Activated T-helper 2 cell treated with anti-CD3 and anti-CD28 coated beads, Interferon-gamma antibody, Interleukin-2, Interleukin-4, amounts not matched to agents 10 μg/mL and 5 μg/mL and 100 μg/mL, durations not matched to agents 14 hours and 24 hours and 36 hours (primary cell): ENCODE results near the gene KCNV2. TPM values are rescaled to one million over a fixed set of nuclear protein-coding genes. Genes with fewer than 3 reads are reported as not detected.

Experiments
- DNase-seq: peaks from one replicate; pipeline ENCODE4 v3.0.0; 2021; ENCODE audit warnings: low spot score
- H3K27ac Mint-ChIP-seq: one replicate; pipeline ENCODE4 v1.8.0; 2021; ENCODE audit warnings: mixed read lengths
- H3K27me3 Mint-ChIP-seq: one replicate; pipeline ENCODE4 v1.8.0; 2021; ENCODE audit warnings: low read depth, mixed read lengths
- H3K36me3 Mint-ChIP-seq: one replicate; pipeline ENCODE4 v1.8.0; 2021; ENCODE audit warnings: low read depth, mixed read lengths
- H3K4me1 Mint-ChIP-seq: one replicate; pipeline ENCODE4 v1.8.0; 2021; ENCODE audit warnings: low read depth, mixed read lengths
- H3K4me3 Mint-ChIP-seq: one replicate; pipeline ENCODE4 v1.8.0; 2021; ENCODE audit warnings: low read depth, mild to moderate bottlenecking, moderate library complexity, mixed read lengths
- H3K9me3 Mint-ChIP-seq: one replicate; pipeline ENCODE4 v1.8.0; 2021; ENCODE audit warnings: mixed read lengths
- intact Hi-C: fragments of 100-400 bp; cut with micrococcal nuclease; formaldehyde crosslinking; loops from one replicate; pipeline ENCODE4 v1.15.1; 2023
- total RNA-seq: library from RNA; stranded (reverse); gene quantifications from 2 replicates; pipeline ENCODE4 v1.2.3, GENCODE V29; 2022

Gene KCNV2
- total RNA-seq, 1 donor from 2014 or later: not detected

DNA sequence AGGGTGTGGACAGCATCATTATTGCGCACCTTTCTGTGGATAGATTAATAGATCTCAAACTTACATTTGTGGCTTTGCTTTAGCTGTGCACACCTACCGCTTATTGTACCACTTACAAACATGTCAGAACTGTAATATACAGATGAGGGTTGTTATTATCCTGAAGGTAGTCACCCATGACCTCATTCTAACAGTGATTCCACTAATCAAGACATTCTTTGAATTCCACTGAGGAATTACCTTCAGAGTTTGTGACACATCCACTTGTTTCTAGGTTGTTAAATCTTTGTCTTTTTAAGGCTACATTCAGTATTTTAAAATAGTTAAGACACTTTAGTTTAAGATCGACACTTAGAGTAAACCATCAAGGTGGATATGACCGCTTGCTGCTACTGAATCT is 7.8 kb downstream of the KCNV2 start:
- Mint-ChIP-seq H3K4me3 (no peak overlapping the region), H3K4me1 (peaks cover 9% of the 10 kb centered on the region), H3K36me3 (no peaks in the 10 kb centered on the region), H3K27me3 (no peaks in the 10 kb centered on the region), H3K9me3 (no peaks in the 10 kb centered on the region), H3K27ac (no peak overlapping the region)
- no peak for DNase-seq
- intact Hi-C loops: loop anchor here (5.0 to 10.0 kb wide), 4 partner anchors 260 to 850 kb away; no protein-coding TSS in a partner anchor

DNA sequence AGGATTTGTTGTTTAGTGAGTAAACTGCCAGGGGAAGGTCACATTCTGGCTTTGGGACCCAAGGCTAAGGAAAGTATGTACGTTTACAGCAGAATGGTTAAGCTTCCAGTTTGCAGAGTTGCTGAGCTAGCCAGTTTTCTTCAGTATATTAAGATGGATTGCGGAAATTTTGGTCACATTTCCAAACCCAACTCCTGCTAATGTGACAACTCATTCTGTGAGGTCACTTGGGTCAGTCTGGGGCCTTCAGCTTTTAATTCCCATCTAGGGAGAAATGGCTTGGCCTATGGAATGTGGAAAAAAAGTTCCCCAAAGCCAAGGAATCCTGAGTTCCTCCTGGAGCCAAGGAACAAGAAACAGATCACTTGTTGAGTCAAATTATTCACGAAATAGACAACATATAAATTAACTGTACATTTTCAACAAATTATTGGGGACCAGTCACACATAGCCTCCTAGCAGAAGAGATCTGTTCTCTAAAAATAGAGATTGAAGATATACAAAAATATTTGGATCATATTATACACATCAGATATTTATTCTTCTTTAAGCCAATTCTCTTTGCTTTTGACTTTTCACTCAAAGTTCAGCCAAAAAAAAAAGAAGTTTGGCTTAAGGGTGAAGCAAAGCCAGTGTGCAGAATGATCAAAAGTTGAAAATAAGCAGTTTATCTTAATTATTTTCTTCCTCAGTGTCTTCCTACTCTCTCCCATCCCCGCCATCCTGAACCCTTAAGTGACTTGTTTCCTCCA is 8.8 kb downstream of the KCNV2 start:
- intact Hi-C loops: loop anchor here (5.0 to 10.0 kb wide), 4 partner anchors 261 to 851 kb away; no protein-coding TSS in a partner anchor
- Mint-ChIP-seq H3K4me1 (peaks cover 9% of the 10 kb centered on the region), H3K36me3 (no peaks in the 10 kb centered on the region), H3K27me3 (no peaks in the 10 kb centered on the region), H3K4me3 (no peak overlapping the region), H3K27ac (no peak overlapping the region), H3K9me3 (no peaks in the 10 kb centered on the region)
- no peak for DNase-seq

DNA sequence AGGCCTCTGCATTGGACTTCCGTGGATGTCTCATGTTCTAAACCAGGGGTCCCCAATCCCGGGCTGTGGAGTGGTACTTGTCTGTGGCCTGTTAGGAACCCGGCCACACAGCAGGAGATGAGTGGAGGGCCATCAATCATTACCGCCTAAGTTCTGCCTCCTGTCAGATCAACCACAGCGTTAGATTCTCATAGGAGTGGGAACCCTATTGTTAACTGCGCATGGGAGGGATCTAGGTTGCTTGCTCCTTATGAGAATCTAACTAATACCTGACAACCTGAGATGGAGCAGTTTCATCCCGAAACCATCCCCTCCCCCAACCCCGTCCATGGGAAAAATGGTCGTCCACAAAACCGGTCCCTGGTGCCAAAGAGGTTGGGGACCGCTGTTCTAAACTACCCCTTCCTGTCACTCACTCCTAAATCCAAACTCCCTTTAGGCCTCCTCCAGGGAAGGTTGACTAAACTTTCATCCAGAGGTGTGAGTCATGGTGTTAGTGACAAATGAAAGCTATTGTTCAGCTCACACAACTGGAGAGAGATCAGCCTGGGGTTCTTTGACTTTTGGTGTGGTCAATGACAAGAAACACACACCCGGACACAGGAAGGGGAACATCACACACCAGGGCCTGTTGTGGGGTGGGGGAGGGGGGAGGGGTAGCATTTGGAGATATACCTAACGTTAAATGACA is 9.5 kb downstream of the KCNV2 start:
- H3K36me3 Mint-ChIP-seq: no peaks in the 10 kb centered on the region

DNA sequence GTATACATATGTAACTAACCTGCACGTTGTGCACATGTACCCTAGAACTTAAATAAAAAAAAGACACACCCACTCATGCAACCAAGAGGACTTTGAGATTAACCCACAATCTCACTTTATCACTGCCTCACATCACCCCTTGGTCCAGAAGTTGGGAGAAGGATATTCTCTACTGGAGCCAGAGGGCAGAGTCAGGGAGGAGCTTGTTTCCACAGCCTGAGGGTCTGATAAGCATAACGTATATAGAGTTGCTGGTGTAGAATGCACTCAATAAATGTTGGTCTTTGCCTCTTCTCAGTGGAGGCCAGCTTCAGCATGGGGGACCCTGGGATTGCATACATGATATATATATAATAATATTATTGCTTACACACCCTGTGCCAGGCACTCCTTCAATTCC is 10.1 kb downstream of the KCNV2 start:
- intact Hi-C loops: loop anchor here (5.0 to 10.0 kb wide), 4 partner anchors 263 to 853 kb away; no protein-coding TSS in a partner anchor
- H3K9me3 Mint-ChIP-seq: no peaks in the 10 kb centered on the region
- H3K36me3 Mint-ChIP-seq: no peaks in the 10 kb centered on the region
- H3K4me3 Mint-ChIP-seq: no peak overlapping the region
- peaks cover 9% of the 10 kb centered on the region for H3K4me1 Mint-ChIP-seq
- H3K27me3 Mint-ChIP-seq: no peaks in the 10 kb centered on the region
- no peak overlapping the region for H3K27ac Mint-ChIP-seq
- DNase-seq: no peak

More for the DNA sequence above, 9.5 kb downstream of the KCNV2 start:
- intact Hi-C loops: loop anchor here (5.0 to 10.0 kb wide), 4 partner anchors 262 to 852 kb away; no protein-coding TSS in a partner anchor
- DNase-seq: no peak
- Mint-ChIP-seq H3K4me3 (no peak overlapping the region), H3K27me3 (no peaks in the 10 kb centered on the region), H3K4me1 (peaks cover 9% of the 10 kb centered on the region), H3K27ac (no peak overlapping the region), H3K9me3 (no peaks in the 10 kb centered on the region)

DNA sequence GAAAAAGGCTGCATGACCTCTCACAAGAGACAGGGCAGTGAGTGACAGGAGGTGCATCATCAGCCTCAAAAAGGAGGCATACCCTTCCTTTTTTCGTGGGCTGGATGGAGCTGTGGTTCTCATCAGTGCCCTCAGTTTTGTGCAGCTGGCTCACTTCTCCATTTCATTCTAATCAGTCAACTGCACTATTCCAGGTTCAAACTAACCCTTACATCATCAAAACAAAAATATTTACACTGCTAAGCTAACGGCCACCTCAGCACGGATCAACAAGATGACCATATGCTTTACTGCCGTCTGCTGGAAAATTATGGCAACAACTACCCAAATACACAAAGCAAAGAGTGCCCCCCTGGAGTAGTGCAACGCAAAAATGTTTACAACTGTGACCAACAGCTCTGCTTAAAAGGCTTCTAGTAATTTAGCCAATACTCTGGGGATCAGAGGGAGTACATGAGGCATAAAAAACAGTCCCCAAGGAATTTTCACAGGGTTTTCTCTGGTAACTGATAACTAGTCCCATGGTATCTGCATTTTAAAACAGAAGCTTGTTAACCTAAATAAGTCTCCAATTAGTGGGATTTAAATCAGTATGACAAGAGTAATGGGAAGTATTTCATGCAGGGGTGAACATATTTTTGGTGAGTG is 10.8 kb downstream of the KCNV2 start:
- Mint-ChIP-seq H3K27ac (no peak overlapping the region), H3K4me1 (peaks cover 5% of the 10 kb centered on the region), H3K36me3 (no peaks in the 10 kb centered on the region), H3K4me3 (no peak overlapping the region), H3K9me3 (no peaks in the 10 kb centered on the region), H3K27me3 (no peaks in the 10 kb centered on the region)
- intact Hi-C loops: loop anchor here (2.0 to 10.0 kb wide), 5 partner anchors 107 to 853 kb away; partner anchors contain the start of gene VLDLR
- no peak for DNase-seq

DNA sequence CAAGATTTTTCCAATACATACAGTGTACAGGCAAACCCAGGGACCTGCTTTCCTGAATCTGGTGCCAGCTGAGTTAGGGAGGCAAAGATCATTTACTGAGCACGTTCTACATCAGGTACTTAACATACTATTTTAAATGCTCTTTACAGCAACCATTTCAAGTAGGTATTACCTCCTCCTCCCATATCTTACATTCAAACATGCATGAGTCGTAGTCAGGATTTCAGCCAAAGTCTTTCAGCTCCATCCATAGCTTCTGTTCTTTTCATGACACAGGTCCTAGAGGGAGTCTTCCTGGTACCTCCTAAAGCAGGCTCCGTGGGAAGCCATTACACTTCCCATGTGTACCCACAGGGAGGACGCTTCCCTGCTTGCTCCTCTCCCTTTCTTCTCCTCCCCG is 11.7 kb downstream of the KCNV2 start:
- no peak overlapping the region for H3K27ac Mint-ChIP-seq
- intact Hi-C loops: loop anchor here (2.0 to 10.0 kb wide), 5 partner anchors 108 to 854 kb away; partner anchors contain the start of gene VLDLR
- H3K36me3 Mint-ChIP-seq: no peaks in the 10 kb centered on the region
- peaks cover 5% of the 10 kb centered on the region for H3K4me1 Mint-ChIP-seq
- no peak overlapping the region for H3K4me3 Mint-ChIP-seq
- no peaks in the 10 kb centered on the region for H3K27me3 Mint-ChIP-seq
- no peaks in the 10 kb centered on the region for H3K9me3 Mint-ChIP-seq
- no peak for DNase-seq

DNA sequence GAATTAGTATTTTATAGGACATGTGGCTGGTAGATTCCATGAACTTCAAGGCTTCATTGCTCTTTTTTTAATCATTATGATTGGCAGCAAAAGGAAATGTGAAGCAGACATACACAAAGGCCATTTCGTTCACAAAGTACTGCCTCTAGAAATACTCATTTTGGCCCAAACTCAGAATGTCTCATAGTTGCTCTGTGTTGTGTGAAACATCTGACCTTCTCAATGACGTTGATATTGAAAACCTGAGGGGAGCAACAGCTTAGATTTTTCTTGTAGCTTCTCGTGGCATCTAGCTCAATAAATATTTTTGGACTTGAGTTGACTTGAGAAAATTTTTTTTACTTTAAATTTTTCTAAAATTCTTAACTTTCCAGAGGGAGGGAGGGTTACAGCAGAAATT is 12.4 kb downstream of the KCNV2 start:
- peaks cover 5% of the 10 kb centered on the region for H3K4me1 Mint-ChIP-seq
- H3K36me3 Mint-ChIP-seq: no peaks in the 10 kb centered on the region
- no peak overlapping the region for H3K27ac Mint-ChIP-seq
- no peak for DNase-seq
- intact Hi-C loops: loop anchor here (2.0 to 10.0 kb wide), 5 partner anchors 109 to 855 kb away; partner anchors contain the start of gene VLDLR
- no peaks in the 10 kb centered on the region for H3K27me3 Mint-ChIP-seq
- no peaks in the 10 kb centered on the region for H3K9me3 Mint-ChIP-seq
- no peak overlapping the region for H3K4me3 Mint-ChIP-seq

DNA sequence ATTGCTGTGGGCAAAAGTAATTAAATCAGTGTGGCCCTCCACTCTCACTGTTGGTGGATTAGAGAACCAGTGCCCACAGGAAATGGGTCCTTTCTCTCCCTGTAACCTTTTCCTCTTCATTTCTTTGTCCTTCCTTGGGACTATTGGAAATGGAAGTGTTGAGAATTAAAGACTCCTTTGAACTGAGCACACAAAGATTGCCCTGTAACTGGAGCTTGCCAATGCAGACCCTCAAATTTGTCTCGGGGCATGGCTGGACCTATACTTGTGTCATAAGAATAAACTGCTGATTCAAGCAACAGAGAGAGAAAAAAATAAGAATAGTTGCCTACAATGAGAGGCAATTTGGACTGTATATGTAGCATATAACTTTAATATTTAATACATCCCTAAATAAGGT is 13.7 kb downstream of the KCNV2 start:
- Mint-ChIP-seq H3K9me3 (no peaks in the 10 kb centered on the region), H3K4me3 (no peak overlapping the region), H3K4me1 (peaks cover 5% of the 10 kb centered on the region), H3K27ac (no peak overlapping the region), H3K36me3 (no peaks in the 10 kb centered on the region), H3K27me3 (no peaks in the 10 kb centered on the region)
- no peak for DNase-seq
- intact Hi-C loops: no loop called here

DNA sequence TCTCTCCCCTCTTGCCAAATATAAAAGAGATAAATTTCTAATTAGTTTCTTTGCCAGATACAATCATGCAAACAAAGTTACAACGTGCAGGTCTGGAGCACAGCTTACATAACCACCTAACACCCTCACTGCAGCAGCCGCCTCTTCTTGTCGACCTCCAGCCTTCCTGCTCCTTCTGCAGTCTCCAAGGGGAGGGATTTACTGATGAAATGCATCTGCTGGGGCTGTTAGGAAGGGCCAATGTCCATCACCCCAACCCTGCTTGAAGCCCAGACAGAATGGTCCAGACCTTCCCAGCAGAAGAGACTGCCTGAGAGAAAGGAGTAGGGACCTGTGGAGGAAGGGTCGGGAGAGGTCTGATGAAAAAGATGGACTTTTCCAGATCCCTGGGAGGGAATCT is 15.2 kb downstream of the KCNV2 start:
- H3K4me1 Mint-ChIP-seq: peaks cover 5% of the 10 kb centered on the region
- intact Hi-C loops: no loop called here
- H3K9me3 Mint-ChIP-seq: no peaks in the 10 kb centered on the region
- DNase-seq: no peak
- H3K36me3 Mint-ChIP-seq: no peaks in the 10 kb centered on the region
- H3K4me3 Mint-ChIP-seq: no peak overlapping the region
- H3K27me3 Mint-ChIP-seq: no peaks in the 10 kb centered on the region
- no peak overlapping the region for H3K27ac Mint-ChIP-seq

DNA sequence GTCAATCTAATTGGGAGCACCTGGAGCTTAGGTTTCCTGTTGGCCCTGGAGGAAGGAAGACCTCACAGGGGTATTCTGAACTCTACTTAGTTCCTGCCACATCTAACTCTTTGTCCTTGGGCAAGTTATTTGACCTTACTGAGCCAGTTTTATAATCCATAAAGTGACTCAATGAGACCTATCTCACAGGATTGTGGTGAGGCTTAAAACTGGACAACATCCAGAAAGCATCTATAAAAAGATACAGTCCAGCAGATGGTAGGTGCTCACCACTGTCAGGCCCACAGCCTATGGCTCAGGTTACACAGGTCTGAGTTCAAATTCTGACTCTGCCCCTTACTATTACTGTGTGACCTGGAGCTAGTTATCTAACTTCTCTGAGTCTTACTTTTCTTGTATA is 23.3 kb downstream of the KCNV2 start:
- DNase-seq: no peak

DNA sequence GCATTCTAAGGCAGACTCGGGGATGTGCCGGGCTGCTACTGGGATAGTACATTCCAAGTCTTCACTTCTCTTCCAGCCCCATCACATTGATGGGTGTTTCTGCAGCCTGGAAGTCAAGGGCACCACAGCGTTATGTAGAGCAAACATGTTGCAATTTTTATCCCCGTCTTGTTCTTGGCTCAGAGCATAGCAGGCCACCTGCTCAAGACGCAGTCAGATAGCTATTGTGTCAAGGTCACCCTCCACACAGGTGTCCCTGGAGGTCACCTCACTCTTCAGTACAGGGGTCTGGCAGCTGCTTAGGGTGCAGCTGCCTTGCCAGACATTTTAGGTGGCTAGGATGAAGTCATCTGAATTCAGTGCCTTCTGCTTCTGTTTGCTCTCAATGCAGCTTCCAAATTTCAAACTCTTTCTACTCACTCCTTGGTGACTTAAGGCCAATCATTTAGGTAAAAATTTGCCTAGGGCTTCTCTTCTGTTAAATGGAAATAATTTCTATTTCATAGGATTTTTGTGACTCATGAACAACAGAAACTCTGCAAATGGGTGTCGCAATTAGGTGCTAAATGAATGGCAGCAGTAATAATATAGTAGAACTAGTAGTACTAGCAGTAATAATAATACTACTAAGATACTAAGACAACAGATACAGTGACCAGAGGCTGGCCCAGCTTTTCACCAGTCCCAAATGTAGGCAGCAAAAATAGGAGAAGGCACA is 24.3 kb downstream of the KCNV2 start:
- no peak overlapping the region for H3K4me3 Mint-ChIP-seq
- peaks cover 9% of the 10 kb centered on the region for H3K36me3 Mint-ChIP-seq
- no peaks in the 10 kb centered on the region for H3K9me3 Mint-ChIP-seq
- H3K27ac Mint-ChIP-seq: no peak overlapping the region
- no peak for DNase-seq
- no peaks in the 10 kb centered on the region for H3K27me3 Mint-ChIP-seq
- H3K4me1 Mint-ChIP-seq: peaks cover 5% of the 10 kb centered on the region
- intact Hi-C loops: no loop called here

More for the DNA sequence above, 23.3 kb downstream of the KCNV2 start:
- H3K9me3 Mint-ChIP-seq: no peaks in the 10 kb centered on the region
- H3K27me3 Mint-ChIP-seq: no peaks in the 10 kb centered on the region
- H3K4me3 Mint-ChIP-seq: no peak overlapping the region
- no peak overlapping the region for H3K27ac Mint-ChIP-seq
- peaks cover 5% of the 10 kb centered on the region for H3K4me1 Mint-ChIP-seq
- peaks cover 9% of the 10 kb centered on the region for H3K36me3 Mint-ChIP-seq
- intact Hi-C loops: no loop called here

DNA sequence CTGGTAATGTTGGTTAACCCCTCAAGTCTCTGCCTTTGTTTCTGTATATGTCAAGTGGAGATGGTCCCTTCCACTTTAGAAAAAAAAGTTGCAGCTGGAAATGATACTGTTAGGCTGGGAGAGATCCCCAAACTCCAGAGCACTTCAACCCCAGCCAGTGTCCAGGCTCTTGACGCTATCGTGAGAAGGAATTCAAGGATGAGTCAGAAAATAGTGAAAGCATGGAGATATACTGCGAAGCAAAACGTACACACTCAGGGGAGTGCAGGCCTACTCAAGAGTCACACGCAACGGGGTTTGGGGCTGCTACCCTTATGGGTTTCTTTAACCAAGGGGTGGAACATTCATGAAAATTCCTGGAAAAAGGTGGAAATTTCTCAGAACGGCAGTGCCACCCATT is 24.9 kb downstream of the KCNV2 start:
- intact Hi-C loops: no loop called here
- no peaks in the 10 kb centered on the region for H3K27me3 Mint-ChIP-seq
- peaks cover 9% of the 10 kb centered on the region for H3K36me3 Mint-ChIP-seq

More for the DNA sequence above, 24.9 kb downstream of the KCNV2 start:
- Mint-ChIP-seq H3K4me1 (peaks cover 5% of the 10 kb centered on the region), H3K4me3 (no peak overlapping the region), H3K9me3 (no peaks in the 10 kb centered on the region), H3K27ac (no peak overlapping the region)
- DNase-seq: no peak
